Right ventricle myocardium inferior (tissue), 1 donor: ENCODE results near the gene AGK. TPM values are rescaled to one million over a fixed set of nuclear protein-coding genes. Genes with fewer than 3 reads are reported as not detected.
"Not testable (repeated sequence)": the region's sequence is repeated elsewhere in the genome, so short reads cannot be mapped to it uniquely, and the experiment has no call there.

Experiments
- ATAC-seq: fragments of 200-7000 bp; cut with Tn5 transposase; one replicate; pipeline ENCODE4 v1.9.1; 2020; ENCODE audit warnings: mild to moderate bottlenecking, moderate library complexity
- DNase-seq: peaks from one replicate; pipeline ENCODE4 v3.0.0; 2021; ENCODE audit errors: missing footprints
- intact Hi-C: fragments of 100-400 bp; cut with DNase I; formaldehyde crosslinking; loops from one replicate; pipeline ENCODE4 v1.11.0; 2022
- total RNA-seq: library from RNA; stranded (reverse); fragmentation: NEBNext Ultra II Directional; extraction: Animal tissue kit (Norgen Biotek cat#: 25700); gene quantifications from one replicate; pipeline ENCODE4 v1.2.1, GENCODE V29; 2021
- donor health status: DM: no; HTN: yes; CAD: no; lungs with severe emphysema.

The AGK gene
- total RNA-seq, 1 donor from 2014 or later, result 28.4 TPM

DNA sequence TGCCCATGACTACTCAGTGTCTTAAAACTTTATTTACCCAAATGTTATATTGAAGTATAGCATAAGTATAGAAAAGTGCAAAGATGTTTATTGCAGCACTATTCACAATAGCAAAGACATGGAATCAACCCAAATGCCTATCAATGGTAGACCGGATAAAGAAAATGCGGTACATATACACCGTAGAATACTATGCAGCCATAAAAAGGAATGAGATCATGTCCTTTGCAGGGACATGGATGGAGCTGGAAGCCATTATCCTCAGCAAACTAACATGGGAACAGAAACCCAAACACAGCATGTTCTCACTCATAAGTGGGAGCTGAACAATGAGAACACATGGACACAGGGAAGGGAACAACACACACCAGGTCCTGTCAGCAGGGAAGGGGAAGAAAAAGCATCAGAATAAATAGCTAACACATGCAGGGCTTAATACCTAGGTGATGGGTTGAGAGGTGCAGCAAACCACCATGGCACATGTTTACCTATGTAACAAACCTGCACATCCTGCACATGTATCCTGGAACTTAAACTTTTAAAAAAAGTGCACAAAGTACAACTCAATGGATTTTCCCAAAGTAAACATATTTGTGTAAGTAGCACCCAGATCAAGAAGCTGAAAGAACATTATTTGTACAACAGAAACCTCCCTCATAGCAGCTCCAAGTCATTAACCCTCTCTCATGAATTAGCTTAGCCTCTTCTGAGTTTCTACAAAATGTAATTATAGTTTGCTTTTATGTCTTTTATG lies 138.0 kb downstream of the AGK start:
- DNase-seq, intact Hi-C loops: not testable (repeated sequence)

GRCh38 chr7:141691540-141691939 lies 140.3 kb downstream of the AGK start:
- intact Hi-C loops, result no loop called here
- no peak for DNase-seq
- ATAC-seq, result no peak

More for the DNA sequence above, 138.0 kb downstream of the AGK start:
- not testable (repeated sequence) for ATAC-seq

- no peak for DNase-seq
- ATAC-seq, result no peak
- intact Hi-C loops, result no loop called here
Observed at GRCh38 chr7:141691961-141692360, 140.8 kb downstream of the AGK start.

DNA sequence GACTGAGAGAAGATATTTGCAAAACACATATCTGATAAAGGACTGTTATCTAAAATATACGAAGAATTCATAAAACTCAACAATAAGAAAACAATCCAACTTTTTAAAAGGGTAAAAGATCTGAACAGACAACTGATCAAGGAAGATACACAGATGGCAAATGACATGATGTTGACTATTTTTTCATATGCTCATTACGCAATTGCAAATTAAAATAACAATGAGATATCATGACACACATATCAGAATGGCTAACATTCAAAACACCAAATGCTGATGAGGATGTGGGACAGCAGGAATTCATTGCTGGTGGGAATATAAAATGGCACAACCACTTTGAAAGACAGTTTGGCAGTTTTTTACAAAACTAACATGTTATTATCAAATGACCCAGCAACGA lies 141.9 kb downstream of the AGK start:
- intact Hi-C loops, result no loop called here
- ATAC-seq (no peak), DNase-seq (no peak)

DNA sequence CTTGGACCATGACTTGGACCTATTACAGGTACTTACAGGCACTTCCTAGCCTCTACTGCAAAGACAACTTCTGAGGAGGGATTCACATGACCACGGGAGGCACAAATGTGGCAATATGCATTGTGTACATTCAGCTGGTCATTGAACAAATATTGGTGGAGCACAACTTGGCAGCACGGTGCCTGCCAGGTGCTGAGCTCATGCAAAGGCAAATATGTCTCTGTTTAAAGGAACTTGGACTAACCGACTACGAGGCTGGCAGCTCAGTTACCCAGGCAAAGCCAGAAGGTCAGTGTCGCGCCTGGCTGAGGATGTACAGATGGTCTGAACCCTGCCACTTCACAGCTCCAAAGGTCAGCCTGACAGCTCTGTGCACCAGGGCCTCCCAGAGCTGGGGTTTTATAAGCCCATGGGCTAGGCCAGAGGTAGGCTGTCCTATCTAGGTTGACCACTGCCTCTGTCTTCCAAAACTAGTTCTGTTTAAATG lies 144.6 kb downstream of the AGK start:
- no peak for ATAC-seq
- DNase-seq, result peak; percentile 66
- intact Hi-C loops, result no loop called here

DNA sequence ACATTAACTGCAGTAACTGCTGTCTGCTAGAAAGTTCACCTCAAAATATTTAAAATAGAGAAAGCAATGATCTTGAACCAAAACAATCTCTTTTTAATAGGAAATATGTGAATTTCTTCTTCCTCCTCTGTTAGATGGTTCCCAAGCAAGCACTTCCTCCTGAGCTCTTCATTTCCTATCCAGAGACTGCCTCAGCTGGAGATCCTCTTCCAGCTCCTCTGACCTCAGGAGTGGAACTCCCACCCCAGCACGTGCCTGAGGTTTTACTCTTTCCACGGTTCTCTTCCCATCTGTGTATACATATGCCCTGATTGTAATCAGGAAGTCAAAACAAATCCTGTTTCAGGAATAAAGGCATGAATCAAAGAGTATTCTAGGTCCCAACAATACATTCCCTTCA lies 145.1 kb downstream of the AGK start:
- intact Hi-C loops, result no loop called here
- DNase-seq (no peak), ATAC-seq (peak; percentile 40)

DNA sequence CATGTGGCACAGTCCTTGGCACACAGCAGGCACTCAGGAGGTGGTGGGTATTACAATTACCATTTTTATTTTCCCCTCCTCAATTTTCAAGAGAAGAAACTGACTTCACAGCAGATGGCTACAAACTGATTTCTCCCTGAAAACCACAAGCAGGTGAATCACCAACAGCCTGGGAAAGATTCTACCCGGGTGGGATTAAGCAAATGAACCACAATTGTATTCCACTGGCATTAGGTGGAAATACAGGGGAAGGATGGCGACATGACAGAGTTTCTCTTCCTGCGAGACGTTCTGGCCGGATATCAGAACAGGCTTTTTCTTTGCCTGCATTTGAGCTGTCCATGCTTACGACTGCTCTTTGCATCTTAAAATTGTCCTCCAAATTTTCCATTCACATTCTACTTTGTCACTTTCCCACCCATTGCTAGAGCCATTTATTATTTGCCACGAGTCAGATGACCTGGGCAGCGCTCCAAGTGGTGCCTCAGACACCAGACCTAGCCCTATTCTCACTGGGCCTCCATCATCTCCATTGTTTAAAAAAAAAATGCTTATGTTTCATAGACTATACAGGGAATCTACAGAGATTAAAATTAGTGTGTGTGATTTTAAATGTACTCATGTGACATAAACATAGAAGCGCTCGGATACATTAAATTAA lies 146.1 kb downstream of the AGK start:
- ATAC-seq, result no peak
- DNase-seq, result no peak
- intact Hi-C loops, result no loop called here

- no peak for ATAC-seq
- DNase-seq, result no peak
- intact Hi-C loops, result no loop called here
Observed at GRCh38 chr7:141698247-141699015, 147.2 kb downstream of the AGK start.

DNA sequence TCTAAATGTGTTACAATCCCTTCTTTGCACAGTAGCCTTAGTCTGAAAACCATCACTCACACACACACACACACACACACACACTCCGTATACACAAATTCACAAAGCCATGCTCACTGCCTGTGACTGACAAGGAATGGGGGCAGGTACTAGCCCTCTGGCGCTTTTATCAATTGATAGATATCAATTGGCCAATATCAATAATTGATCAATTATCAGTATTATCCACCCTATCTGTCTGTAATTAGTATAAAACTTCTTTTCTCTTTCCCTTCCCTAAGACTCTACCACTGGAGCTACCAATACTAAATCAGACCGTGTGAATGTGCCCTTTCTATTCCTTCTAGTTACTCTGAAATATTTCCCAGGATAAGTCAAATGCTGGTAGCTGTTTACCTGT lies 148.7 kb downstream of the AGK start:
- intact Hi-C loops, result loop anchor here (10.0 kb wide), 1 partner anchor 45 kb away; no protein-coding TSS in a partner anchor
- DNase-seq (no peak), ATAC-seq (no peak)

- ATAC-seq (no peak), DNase-seq (no peak)
- intact Hi-C loops, result loop anchor here (10.0 kb wide), 1 partner anchor 46 kb away; no protein-coding TSS in a partner anchor
Observed at GRCh38 chr7:141700296-141700847, 149.2 kb downstream of the AGK start.

GRCh38 chr7:141700848-141701371 lies 149.7 kb downstream of the AGK start:
- no peak for ATAC-seq
- no peak for DNase-seq
- intact Hi-C loops, result loop anchor here (10.0 kb wide), 1 partner anchor 46 kb away; no protein-coding TSS in a partner anchor

GRCh38 chr7:141701489-141702046 lies 150.4 kb downstream of the AGK start:
- DNase-seq (peak; percentile 74), ATAC-seq (peak; percentile 51)
- intact Hi-C loops, result loop anchor here (10.0 kb wide), 1 partner anchor 47 kb away; no protein-coding TSS in a partner anchor

- intact Hi-C loops, result loop anchor here (10.0 kb wide), 1 partner anchor 47 kb away; no protein-coding TSS in a partner anchor
- ATAC-seq (peak; percentile 78), DNase-seq (peak; percentile 78)
Observed at GRCh38 chr7:141702047-141702567, 150.9 kb downstream of the AGK start, which contains the start of gene DENND11. Gene DENND11, minus strand, starts transcription at chr7:141702166. Its CDS starts 13 bp downstream, at chr7:141702153.

GRCh38 chr7:141702892-141703291 lies 151.7 kb downstream of the AGK start:
- DNase-seq, result no peak
- ATAC-seq, result no peak
- intact Hi-C loops, result loop anchor here (10.0 kb wide), 1 partner anchor 48 kb away; no protein-coding TSS in a partner anchor

DNA sequence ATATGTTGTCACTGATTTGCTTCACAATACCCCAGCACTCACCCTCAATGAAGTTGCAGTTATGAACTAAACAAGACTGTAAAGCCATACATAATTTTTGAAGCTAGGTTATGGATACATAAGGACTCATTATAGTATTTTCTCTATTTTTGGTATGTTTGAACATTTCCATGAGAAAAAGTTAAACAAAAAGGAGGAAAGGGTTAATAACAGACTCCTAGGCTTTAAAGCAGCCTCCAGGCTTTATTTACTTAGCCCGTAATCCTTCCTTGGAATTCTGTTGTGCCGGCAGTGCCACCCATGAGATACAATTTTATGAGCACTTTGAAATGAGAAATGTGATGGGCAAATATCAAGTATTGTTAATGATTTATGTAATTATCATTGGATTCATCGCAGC lies 152.9 kb downstream of the AGK start:
- no peak for ATAC-seq
- intact Hi-C loops, result loop anchor here (10.0 kb wide), 1 partner anchor 49 kb away; no protein-coding TSS in a partner anchor
- DNase-seq, result no peak

- ATAC-seq (no peak), DNase-seq (no peak)
- intact Hi-C loops, result loop anchor here (10.0 kb wide), 1 partner anchor 50 kb away; no protein-coding TSS in a partner anchor
Observed at GRCh38 chr7:141704741-141705140, 153.5 kb downstream of the AGK start.
